DND-41 (cell line): ENCODE results near the gene HDAC4.

Experiments used
- ATAC-seq: fragments of 200-7000 bp; cut with Tn5 transposase; 3 replicates; pipeline ENCODE4 v1.9.1; 2021; ENCODE audit warnings: low read depth; ENCODE audit not compliant: insufficient read depth
- DNase-seq: peaks from one replicate; pipeline ENCODE4 v3.0.0-alpha.2; 2020
- H2AFZ ChIP-seq: 2 replicates; pipeline ENCODE4 v1.6.0; 2012; ENCODE audit warnings: low read depth, low read length
- H3K27ac ChIP-seq: 2 replicates; pipeline ENCODE4 v1.5.1; 2012; ENCODE audit warnings: low read length, inconsistent platforms
- H3K27me3 ChIP-seq: fragments of 200-600 bp; sonication (generic); 2 replicates; pipeline ENCODE4 v1.6.0; 2012; ENCODE audit warnings: low read length, mild to moderate bottlenecking, inconsistent platforms; ENCODE audit not compliant: insufficient read depth, poor library complexity
- H3K36me3 ChIP-seq: 2 replicates; pipeline ENCODE4 v1.5.1; 2012; ENCODE audit warnings: low read length, inconsistent platforms; ENCODE audit not compliant: insufficient read depth
- H3K4me1 ChIP-seq: 2 replicates; pipeline ENCODE4 v1.5.1; 2012; ENCODE audit warnings: mild to moderate bottlenecking, low read length; ENCODE audit not compliant: insufficient read depth
- H3K4me2 ChIP-seq: 2 replicates; pipeline ENCODE4 v1.6.0; 2012; ENCODE audit warnings: mild to moderate bottlenecking, moderate library complexity, low read length, inconsistent platforms; ENCODE audit not compliant: insufficient read depth
- H3K4me3 ChIP-seq, 2 experiments: fragments of 200-600 bp in 1 of 2; shearing (Covaris generic) in 1 of 2; 2 replicates each; pipeline ENCODE4 v1.5.1; 2012 to 2016; ENCODE audit warnings: inconsistent platforms in 2 of 2, low read length in 2 of 2, mild to moderate bottlenecking in 2 of 2, low read depth in 1 of 2, moderate library complexity in 1 of 2
- H3K79me2 ChIP-seq: 2 replicates; pipeline ENCODE4 v1.6.0; 2012; ENCODE audit warnings: low read length, inconsistent platforms; ENCODE audit not compliant: insufficient read depth
- H3K9ac ChIP-seq: 2 replicates; pipeline ENCODE4 v1.6.0; 2012; ENCODE audit warnings: low read depth, mild to moderate bottlenecking, inconsistent platforms, low read length, moderate library complexity
- H3K9me3 ChIP-seq: 2 replicates; pipeline ENCODE4 v1.5.1; 2012; ENCODE audit warnings: low read length, moderate library complexity, mild to moderate bottlenecking, inconsistent platforms; ENCODE audit not compliant: insufficient read depth, severe bottlenecking
- H4K20me1 ChIP-seq: 2 replicates; pipeline ENCODE4 v1.6.0; 2012; ENCODE audit warnings: low read length; ENCODE audit not compliant: insufficient read depth
- CTCF ChIP-seq: IDR thresholded peaks from 2 replicates; pipeline ENCODE4 v1.5.1; 2012; ENCODE audit warnings: borderline replicate concordance, low read length, moderate library complexity, mild to moderate bottlenecking; ENCODE audit not compliant: poor library complexity, severe bottlenecking; ENCODE audit errors: extremely low read depth
- EZH2 ChIP-seq: IDR thresholded peaks from 3 replicates; pipeline ENCODE4 v1.6.1; 2012; ENCODE audit warnings: borderline replicate concordance, low read depth, mild to moderate bottlenecking, moderate library complexity, low read length, inconsistent platforms; ENCODE audit not compliant: severe bottlenecking

Gene HDAC4

GRCh38 chr2:239015218-239015900 lies 385.5 kb downstream of the HDAC4 start:
- Histone ChIP-seq H2AFZ (no peak overlapping the region), H3K79me2 (no peaks in the 10 kb centered on the region), H3K36me3 (no peaks in the 10 kb centered on the region), H3K4me3 (no peak overlapping the region), H4K20me1 (0 out of 2 replicates have a peak, but pooled peaks cover 5% of the 10 kb centered on the region), H3K27ac (no peak overlapping the region), H3K4me2 (no peak overlapping the region), H3K9me3 (no peaks in the 10 kb centered on the region), H3K9ac (no peak overlapping the region), H3K4me1 (no peaks in the 10 kb centered on the region), H3K27me3 (peaks cover 6% of the 10 kb centered on the region)
- ATAC-seq (no peak), DNase-seq (no peak)
- TF ChIP-seq EZH2, result no peak
- no peak for TF ChIP-seq CTCF

GRCh38 chr2:239014458-239015217 lies 386.2 kb downstream of the HDAC4 start:
- Histone ChIP-seq H3K27ac (no peak overlapping the region), H3K79me2 (no peaks in the 10 kb centered on the region), H2AFZ (no peak overlapping the region), H4K20me1 (peaks cover 5% of the 10 kb centered on the region; the same call in 1 of the 2 replicates), H3K36me3 (no peaks in the 10 kb centered on the region), H3K9ac (no peak overlapping the region), H3K9me3 (no peaks in the 10 kb centered on the region), H3K4me2 (no peak overlapping the region), H3K4me3 (no peak overlapping the region), H3K27me3 (peaks cover 4% of the 10 kb centered on the region), H3K4me1 (no peaks in the 10 kb centered on the region)
- TF ChIP-seq EZH2 (no peak), CTCF (no peak)
- ATAC-seq (no peak), DNase-seq (no peak)

GRCh38 chr2:239013678-239013976 lies 387.2 kb downstream of the HDAC4 start:
- no peak overlapping the region for H3K9ac ChIP-seq
- H3K36me3 ChIP-seq, result no peaks in the 10 kb centered on the region
- no peaks in the 10 kb centered on the region for H3K4me1 ChIP-seq
- no peaks in the 10 kb centered on the region for H3K79me2 ChIP-seq
- no peak overlapping the region for H2AFZ ChIP-seq
- DNase-seq (no peak), ATAC-seq (no peak)
- H3K4me2 ChIP-seq, result no peak overlapping the region
- TF ChIP-seq EZH2 (no peak), CTCF (no peak)
- H4K20me1 ChIP-seq, result peaks cover 5% of the 10 kb centered on the region; the same call in 1 of the 2 replicates
- H3K9me3 ChIP-seq, result no peaks in the 10 kb centered on the region
- H3K4me3 ChIP-seq, result no peak overlapping the region
- H3K27ac ChIP-seq, result no peak overlapping the region
- peaks cover 7% of the 10 kb centered on the region for H3K27me3 ChIP-seq
